Neural cell (in vitro differentiated cells): ENCODE data around the gene MBNL2. TPM values are rescaled to one million over a fixed set of nuclear protein-coding genes. Genes with fewer than 3 reads are reported as not detected.

Source experiments
- H2AFZ ChIP-seq: fragments of 200-600, 300-800 bp; sonication (generic), shearing (Covaris generic); 2 replicates; pipeline ENCODE4 v1.6.0; 2014; ENCODE audit warnings: low read depth, mild to moderate bottlenecking, antibody characterized with exemption, low read length, moderate library complexity
- H3F3A ChIP-seq: fragments of 200-600 bp; shearing (Covaris generic); 2 replicates; pipeline ENCODE4 v1.6.1; 2016; ENCODE audit warnings: mild to moderate bottlenecking, moderate library complexity, mixed read lengths, antibody characterized with exemption, low read length; ENCODE audit not compliant: insufficient read depth, poor library complexity, severe bottlenecking
- H3K27ac ChIP-seq: fragments of 200-600, 300-800 bp; sonication (generic), shearing (Covaris generic); 2 replicates; pipeline ENCODE4 v1.5.1; 2014; ENCODE audit warnings: mild to moderate bottlenecking, low read length, moderate library complexity
- H3K27me3 ChIP-seq: fragments of 300-800, 200-600 bp; sonication (generic), shearing (Covaris generic); 2 replicates; pipeline ENCODE4 v1.6.0; 2014; ENCODE audit warnings: mild to moderate bottlenecking, low read depth, low read length, moderate library complexity; ENCODE audit not compliant: insufficient read depth
- H3K36me3 ChIP-seq: fragments of 300-800, 200-600 bp; sonication (generic), shearing (Covaris generic); 2 replicates; pipeline ENCODE4 v1.5.1; 2014; ENCODE audit warnings: mild to moderate bottlenecking, antibody characterized with exemption, low read length, moderate library complexity; ENCODE audit not compliant: insufficient read depth
- H3K4me2 ChIP-seq: fragments of 300-800, 200-600 bp; sonication (generic), shearing (Covaris generic); 2 replicates; pipeline ENCODE4 v1.6.0; 2014; ENCODE audit warnings: mild to moderate bottlenecking, low read length
- H3K4me3 ChIP-seq: fragments of 300-800, 200-600 bp; sonication (generic), shearing (Covaris generic); 2 replicates; pipeline ENCODE4 v1.5.1; 2014; ENCODE audit warnings: mild to moderate bottlenecking, low read length, moderate library complexity
- H3K79me2 ChIP-seq: fragments of 200-600 bp; shearing (Covaris generic); replicated peaks from 2 replicates; pipeline ENCODE4 v1.6.0; 2014; ENCODE audit warnings: mild to moderate bottlenecking, low read length, moderate library complexity; ENCODE audit not compliant: insufficient read depth
- H3K9ac ChIP-seq: fragments of 300-800, 200-600 bp; sonication (generic), shearing (Covaris generic); 2 replicates; pipeline ENCODE4 v1.6.1; 2016; ENCODE audit warnings: mild to moderate bottlenecking, low read length, mixed read lengths
- H3K9me2 ChIP-seq: fragments of 200-600 bp; shearing (Covaris generic); 2 replicates; pipeline ENCODE4 v1.6.1; 2016; ENCODE audit warnings: mild to moderate bottlenecking, low read length, mixed read lengths; ENCODE audit not compliant: insufficient read depth
- H3K9me3 ChIP-seq: fragments of 200-600, 300-800 bp; sonication (generic), shearing (Covaris generic); 2 replicates; pipeline ENCODE4 v1.6.1; 2016; ENCODE audit warnings: mild to moderate bottlenecking, mixed run types, low read length, moderate library complexity, mixed read lengths
- H4K20me1 ChIP-seq: fragments of 200-600 bp; shearing (Covaris generic); 2 replicates; pipeline ENCODE4 v1.6.1; 2016; ENCODE audit warnings: mild to moderate bottlenecking, mixed run types; ENCODE audit not compliant: insufficient read depth
- EP300 ChIP-seq: fragments of 450-650 bp; conservative IDR thresholded peaks from 2 replicates; pipeline ENCODE4 v1.6.1; 2014; ENCODE audit warnings: antibody characterized with exemption, mild to moderate bottlenecking, moderate library complexity; ENCODE audit not compliant: poor library complexity, severe bottlenecking
- EZH2 ChIP-seq: fragments of 200-600, 300-800 bp; shearing (Covaris generic), sonication (generic); IDR thresholded peaks from 2 replicates; pipeline ENCODE4 v1.6.1; 2014; ENCODE audit warnings: antibody characterized with exemption, low read length, borderline replicate concordance, mild to moderate bottlenecking; ENCODE audit not compliant: insufficient read depth, poor library complexity, severe bottlenecking
- MXI1 ChIP-seq: fragments of 450-650 bp; conservative IDR thresholded peaks from 2 replicates; pipeline ENCODE4 v1.6.1; 2014; ENCODE audit warnings: antibody characterized with exemption, mild to moderate bottlenecking; ENCODE audit not compliant: poor library complexity, severe bottlenecking
- POLR2AphosphoS5 ChIP-seq: IDR thresholded peaks from 2 replicates; pipeline ENCODE4 v1.6.1; 2012
- RAD21 ChIP-seq: fragments of 450-650 bp; conservative IDR thresholded peaks from 2 replicates; pipeline ENCODE4 v1.6.1; 2014; ENCODE audit warnings: antibody characterized with exemption, mild to moderate bottlenecking, moderate library complexity
- SMC3 ChIP-seq: fragments of 450-650 bp; conservative IDR thresholded peaks from 2 replicates; pipeline ENCODE4 v1.6.1; 2014; ENCODE audit warnings: antibody characterized with exemption, mild to moderate bottlenecking, moderate library complexity; ENCODE audit not compliant: poor library complexity
- TAF1 ChIP-seq: IDR thresholded peaks from 2 replicates; pipeline ENCODE4 v1.6.1; 2012; ENCODE audit warnings: low read depth
- polyA plus RNA-seq: library from polyadenylated mRNA; depleted of rRNA; stranded (reverse); fragments of >200 nt; gene quantifications from 2 replicates; pipeline ENCODE4 v1.2.3, GENCODE V29; 2014
- TF ChIP-seq, protein P1 (sequence below): IDR thresholded peaks from 2 replicates; pipeline ENCODE4 v1.6.1; 2012; ENCODE audit warnings: borderline replicate concordance
- TF ChIP-seq, protein P2 (sequence below): fragments of 450-650 bp; IDR thresholded peaks from 2 replicates; pipeline ENCODE4 v1.5.1; 2014; ENCODE audit warnings: antibody characterized with exemption, mild to moderate bottlenecking, moderate library complexity; ENCODE audit not compliant: poor library complexity, severe bottlenecking

Gene MBNL2
- polyA plus RNA-seq, 1 donor from 2014 or later = 4.3 TPM

DNA sequence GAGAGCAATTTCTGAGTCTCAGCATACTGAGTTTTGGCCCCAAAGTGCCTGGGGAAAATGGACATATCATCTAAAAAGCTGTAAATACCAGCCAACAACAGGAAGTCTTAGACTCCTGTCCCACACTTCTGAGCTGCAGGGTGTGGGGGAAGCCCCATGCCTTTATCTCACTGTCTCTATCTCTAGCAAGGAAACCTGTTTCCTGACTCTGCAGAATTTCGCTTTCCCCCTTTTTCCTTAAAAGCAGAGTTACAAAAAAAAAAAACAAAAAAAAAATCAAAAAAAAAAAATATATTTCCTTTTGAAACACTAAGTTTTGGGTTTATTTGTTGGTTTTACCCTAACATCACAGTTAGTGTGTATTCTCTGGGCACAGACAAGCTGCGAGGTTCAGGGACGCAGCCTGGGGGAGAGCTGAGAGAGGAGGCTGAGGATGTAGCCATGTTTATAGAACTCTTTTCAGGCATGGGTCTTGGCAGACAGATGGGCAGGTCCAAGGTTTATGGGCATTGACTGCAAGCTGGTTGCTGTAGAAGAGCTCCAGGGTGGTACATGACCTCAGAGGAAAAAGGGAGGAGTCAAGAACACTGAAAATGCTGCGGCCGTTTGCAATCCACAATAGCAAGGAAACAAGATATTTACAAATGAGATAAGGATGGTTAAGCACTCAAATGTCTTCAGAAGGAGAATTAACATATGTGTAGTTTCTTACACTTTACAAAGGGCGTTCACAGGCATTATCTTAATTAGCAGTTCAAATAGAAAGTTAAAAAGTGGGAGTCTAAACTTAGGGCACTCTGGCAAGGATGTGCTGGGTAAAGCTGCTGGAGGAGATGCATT is 4.9 kb downstream of the MBNL2 start:
- Histone ChIP-seq H2AFZ (no peak overlapping the region), H3K9me3 (no peaks in the 10 kb centered on the region), H3K9ac (no peak overlapping the region), H3K4me2 (no peak overlapping the region), H3K27ac (no peak overlapping the region), H4K20me1 (no peaks in the 10 kb centered on the region), H3F3A (no peaks in the 10 kb centered on the region), H3K4me3 (no peak overlapping the region), H3K36me3 (no peaks in the 10 kb centered on the region), H3K27me3 (no peaks in the 10 kb centered on the region), H3K79me2 (peaks cover 30% of the 10 kb centered on the region), H3K9me2 (no peaks in the 10 kb centered on the region)
- TF ChIP-seq TAF1 (no peak), RAD21 (no peak), POLR2AphosphoS5 (no peak), EZH2 (no peak), MXI1 (no peak), SMC3 (no peak)
- TF ChIP-seq, protein P1, sequence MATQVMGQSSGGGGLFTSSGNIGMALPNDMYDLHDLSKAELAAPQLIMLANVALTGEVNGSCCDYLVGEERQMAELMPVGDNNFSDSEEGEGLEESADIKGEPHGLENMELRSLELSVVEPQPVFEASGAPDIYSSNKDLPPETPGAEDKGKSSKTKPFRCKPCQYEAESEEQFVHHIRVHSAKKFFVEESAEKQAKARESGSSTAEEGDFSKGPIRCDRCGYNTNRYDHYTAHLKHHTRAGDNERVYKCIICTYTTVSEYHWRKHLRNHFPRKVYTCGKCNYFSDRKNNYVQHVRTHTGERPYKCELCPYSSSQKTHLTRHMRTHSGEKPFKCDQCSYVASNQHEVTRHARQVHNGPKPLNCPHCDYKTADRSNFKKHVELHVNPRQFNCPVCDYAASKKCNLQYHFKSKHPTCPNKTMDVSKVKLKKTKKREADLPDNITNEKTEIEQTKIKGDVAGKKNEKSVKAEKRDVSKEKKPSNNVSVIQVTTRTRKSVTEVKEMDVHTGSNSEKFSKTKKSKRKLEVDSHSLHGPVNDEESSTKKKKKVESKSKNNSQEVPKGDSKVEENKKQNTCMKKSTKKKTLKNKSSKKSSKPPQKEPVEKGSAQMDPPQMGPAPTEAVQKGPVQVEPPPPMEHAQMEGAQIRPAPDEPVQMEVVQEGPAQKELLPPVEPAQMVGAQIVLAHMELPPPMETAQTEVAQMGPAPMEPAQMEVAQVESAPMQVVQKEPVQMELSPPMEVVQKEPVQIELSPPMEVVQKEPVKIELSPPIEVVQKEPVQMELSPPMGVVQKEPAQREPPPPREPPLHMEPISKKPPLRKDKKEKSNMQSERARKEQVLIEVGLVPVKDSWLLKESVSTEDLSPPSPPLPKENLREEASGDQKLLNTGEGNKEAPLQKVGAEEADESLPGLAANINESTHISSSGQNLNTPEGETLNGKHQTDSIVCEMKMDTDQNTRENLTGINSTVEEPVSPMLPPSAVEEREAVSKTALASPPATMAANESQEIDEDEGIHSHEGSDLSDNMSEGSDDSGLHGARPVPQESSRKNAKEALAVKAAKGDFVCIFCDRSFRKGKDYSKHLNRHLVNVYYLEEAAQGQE = no peak

DNA sequence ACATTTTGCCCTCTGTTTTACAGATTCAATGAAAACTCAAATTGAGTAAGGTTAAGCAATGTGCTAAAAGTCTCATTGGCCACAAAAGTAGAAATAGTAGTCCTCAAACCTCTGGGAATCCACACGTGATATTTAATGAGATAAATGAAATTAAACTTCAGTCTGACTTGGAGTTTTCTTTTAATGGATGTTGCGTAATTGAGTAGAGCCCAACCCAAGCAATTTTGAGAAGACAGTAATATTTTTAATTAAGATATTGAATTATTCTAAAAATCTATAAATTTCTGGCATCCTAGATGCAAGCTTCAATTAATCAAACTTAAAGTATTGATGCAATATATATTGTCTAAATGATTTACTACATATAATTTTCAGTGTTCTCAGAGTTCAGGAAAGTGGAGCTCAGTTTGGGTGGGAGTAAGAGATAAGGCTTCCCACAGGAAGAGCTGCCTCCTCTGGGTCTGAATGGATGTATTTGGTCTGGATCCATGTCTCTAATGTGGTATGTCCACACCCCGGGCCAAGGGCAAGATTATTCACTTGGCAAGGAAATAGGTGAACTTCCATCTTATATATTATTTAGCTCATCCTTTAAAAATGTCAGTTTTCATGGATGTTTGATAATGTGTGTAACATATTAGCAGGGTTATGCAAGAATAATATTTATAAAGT is 6.9 kb downstream of the MBNL2 start:
- Histone ChIP-seq H3K9me2 (no peaks in the 10 kb centered on the region), H4K20me1 (no peaks in the 10 kb centered on the region), H3K27me3 (no peaks in the 10 kb centered on the region), H3K79me2 (peaks cover 30% of the 10 kb centered on the region), H3K4me2 (no peak overlapping the region), H3K4me3 (no peak overlapping the region), H3K9me3 (no peaks in the 10 kb centered on the region), H3K9ac (no peak overlapping the region), H3K36me3 (no peaks in the 10 kb centered on the region), H3K27ac (no peak overlapping the region), H2AFZ (no peak overlapping the region), H3F3A (no peaks in the 10 kb centered on the region)
- TF ChIP-seq MXI1 (no peak), SMC3 (no peak), RAD21 (no peak), TAF1 (no peak), POLR2AphosphoS5 (no peak), EZH2 (no peak), EP300 (no peak)
- TF ChIP-seq, protein P1 = no peak
- TF ChIP-seq, protein P2, sequence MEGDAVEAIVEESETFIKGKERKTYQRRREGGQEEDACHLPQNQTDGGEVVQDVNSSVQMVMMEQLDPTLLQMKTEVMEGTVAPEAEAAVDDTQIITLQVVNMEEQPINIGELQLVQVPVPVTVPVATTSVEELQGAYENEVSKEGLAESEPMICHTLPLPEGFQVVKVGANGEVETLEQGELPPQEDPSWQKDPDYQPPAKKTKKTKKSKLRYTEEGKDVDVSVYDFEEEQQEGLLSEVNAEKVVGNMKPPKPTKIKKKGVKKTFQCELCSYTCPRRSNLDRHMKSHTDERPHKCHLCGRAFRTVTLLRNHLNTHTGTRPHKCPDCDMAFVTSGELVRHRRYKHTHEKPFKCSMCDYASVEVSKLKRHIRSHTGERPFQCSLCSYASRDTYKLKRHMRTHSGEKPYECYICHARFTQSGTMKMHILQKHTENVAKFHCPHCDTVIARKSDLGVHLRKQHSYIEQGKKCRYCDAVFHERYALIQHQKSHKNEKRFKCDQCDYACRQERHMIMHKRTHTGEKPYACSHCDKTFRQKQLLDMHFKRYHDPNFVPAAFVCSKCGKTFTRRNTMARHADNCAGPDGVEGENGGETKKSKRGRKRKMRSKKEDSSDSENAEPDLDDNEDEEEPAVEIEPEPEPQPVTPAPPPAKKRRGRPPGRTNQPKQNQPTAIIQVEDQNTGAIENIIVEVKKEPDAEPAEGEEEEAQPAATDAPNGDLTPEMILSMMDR = no peak
